ENCODE results near the gene HOXA11. TPM values are rescaled to one million over a fixed set of nuclear protein-coding genes. Genes with fewer than 3 reads are reported as not detected.

HOXA11 gene
- total and polyA plus RNA-seq, 10 of the 15 experiments (the other 5 are each of a cell fraction or from before 2014, with no cell fraction given), result not detected

DNA sequence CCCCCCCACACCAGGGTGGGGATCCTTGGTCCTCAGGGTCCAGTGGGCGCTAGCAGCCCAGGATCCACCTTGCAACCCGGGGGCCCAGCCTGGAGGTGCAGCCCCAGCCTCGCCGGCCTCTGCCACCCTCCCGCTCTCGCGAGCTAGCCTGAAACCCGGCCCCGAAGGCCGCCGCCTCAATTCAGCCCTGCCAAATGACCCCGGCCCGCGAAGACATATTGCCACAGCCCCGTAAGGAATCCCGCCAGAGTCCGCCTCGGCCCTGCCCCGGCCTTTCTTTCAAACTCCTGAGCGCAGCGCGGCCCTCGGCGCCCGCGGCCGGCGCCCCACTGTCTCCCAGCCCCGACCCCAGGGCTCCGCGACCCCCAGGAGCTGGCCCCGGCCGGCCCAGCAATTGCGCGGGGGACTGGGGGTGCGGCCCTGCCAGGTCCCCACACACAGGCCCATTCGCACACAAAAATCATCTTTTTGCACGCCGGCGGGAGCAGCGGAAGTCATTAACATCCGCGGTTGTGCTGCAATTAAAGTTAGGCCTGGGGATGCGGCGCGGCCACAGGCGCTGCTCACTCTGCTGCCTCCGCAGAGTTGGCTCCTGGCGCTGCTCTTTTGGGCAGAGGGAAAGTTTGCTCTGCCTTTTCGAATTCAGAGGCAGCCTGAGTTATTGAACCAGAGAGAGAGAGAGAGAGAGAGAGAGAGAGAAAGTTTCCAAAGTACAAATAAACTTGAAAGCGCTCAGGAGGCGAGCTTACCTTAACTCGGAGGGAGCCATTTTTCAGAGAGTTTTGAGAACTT lies 45.5 kb downstream of the HOXA11 start:
- Histone ChIP-seq H3K9me3 (replicated peaks; ENCODE audit: control insufficient read depth, insufficient read depth, low read length) (no peaks in the 10 kb centered on the region; the same call in 2 of the 3 replicates), H3K27me3 (replicated peaks in 1 of 2; ENCODE audit: control insufficient read depth in 2 of 2, insufficient read depth in 2 of 2, low read length in 1 of 2) (peaks cover 0 to 7% of the 10 kb centered on the region in 2 experiments; a peak in 2 of 4 replicates), H3K9ac (ENCODE audit: control insufficient read depth, insufficient read depth, low read length) (no peak overlapping the region), H4K20me1 (ENCODE audit: control insufficient read depth, insufficient read depth) (no peaks in the 10 kb centered on the region), H3K4me2 (ENCODE audit: control insufficient read depth, insufficient read depth) (no peak overlapping the region), H3K36me3 (ENCODE audit: control insufficient read depth in 2 of 2, insufficient read depth in 2 of 2, low read length in 1 of 2) (no peaks in the 10 kb centered on the region), H3K4me1 (ENCODE audit: control insufficient read depth, insufficient read depth, low read length) (no peaks in the 10 kb centered on the region; the same call in 1 of the 2 replicates), H3K27ac (ENCODE audit: control insufficient read depth, insufficient read depth) (no peak overlapping the region), H3K79me2 (ENCODE audit: control insufficient read depth, insufficient read depth, low read length) (no peaks in the 10 kb centered on the region), H2AFZ (ENCODE audit: control insufficient read depth, low read depth, low read length) (no peak overlapping the region), H3K4me3 (no peak overlapping the region)
- SMC1A ChIA-PET (ENCODE audit: uncharacterized antibody, unreplicated experiment), result interaction anchor here (1.7 kb wide), 1 partner anchor 11 kb away, joined by 8 read pairs; no protein-coding TSS in a partner anchor
- CTCF ChIA-PET, result no interaction called here
- BruUV-seq (replicated peaks), result no TSS peak
- in situ Hi-C loops (cut with MboI), result no loop called here
- FAIRE-seq, result no peak
- POLR2A ChIA-PET, result no interaction called here
- 85% methylated on average over 36 of the region's 53 CpGs for WGBS (ENCODE audit: insufficient coverage, insufficient replicate concordance, low lambda C conversion rate, missing lambda C conversion rate)
- no peak for DNase-seq (ENCODE audit: low read depth, low spot score)
- no peak for ATAC-seq
- RAD21 ChIA-PET (ENCODE audit: unreplicated experiment), result no interaction called here
- intact Hi-C loops (cut with micrococcal nuclease; ENCODE audit: unreplicated experiment), result no loop called here
- TF ChIP-seq CHD4 (IDR thresholded peaks at IDR 0.05) (no peak), RCOR1 (conservative IDR thresholded peaks at IDR 0.05; ENCODE audit: low read depth, low read length) (no peak), E4F1 (IDR thresholded peaks at IDR 0.05; ENCODE audit: borderline replicate concordance, partially characterized antibody) (no peak), NBN (IDR thresholded peaks at IDR 0.05) (no peak), ZBTB4 (CRISPR knock-in tag; IDR thresholded peaks at IDR 0.05) (no peak), RFX5 (IDR thresholded peaks at IDR 0.05; ENCODE audit: low read depth, low read length) (no peak), MEF2A (IDR thresholded peaks at IDR 0.05; ENCODE audit: insufficient read depth, low read depth, low read length) (no peak), USF2 (IDR thresholded peaks at IDR 0.05; ENCODE audit: borderline replicate concordance, low read depth, low read length) (no peak), CHD1 (IDR thresholded peaks at IDR 0.05; ENCODE audit: low read depth, low read length) (no peak)
- TF ChIP-seq, protein P1, sequence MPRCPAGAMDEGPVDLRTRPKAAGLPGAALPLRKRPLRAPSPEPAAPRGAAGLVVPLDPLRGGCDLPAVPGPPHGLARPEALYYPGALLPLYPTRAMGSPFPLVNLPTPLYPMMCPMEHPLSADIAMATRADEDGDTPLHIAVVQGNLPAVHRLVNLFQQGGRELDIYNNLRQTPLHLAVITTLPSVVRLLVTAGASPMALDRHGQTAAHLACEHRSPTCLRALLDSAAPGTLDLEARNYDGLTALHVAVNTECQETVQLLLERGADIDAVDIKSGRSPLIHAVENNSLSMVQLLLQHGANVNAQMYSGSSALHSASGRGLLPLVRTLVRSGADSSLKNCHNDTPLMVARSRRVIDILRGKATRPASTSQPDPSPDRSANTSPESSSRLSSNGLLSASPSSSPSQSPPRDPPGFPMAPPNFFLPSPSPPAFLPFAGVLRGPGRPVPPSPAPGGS (IDR thresholded peaks at IDR 0.05; ENCODE audit: borderline replicate concordance, insufficient read depth, low read depth, low read length, poor library complexity, severe bottlenecking), result no peak
- TF ChIP-seq, protein P2, sequence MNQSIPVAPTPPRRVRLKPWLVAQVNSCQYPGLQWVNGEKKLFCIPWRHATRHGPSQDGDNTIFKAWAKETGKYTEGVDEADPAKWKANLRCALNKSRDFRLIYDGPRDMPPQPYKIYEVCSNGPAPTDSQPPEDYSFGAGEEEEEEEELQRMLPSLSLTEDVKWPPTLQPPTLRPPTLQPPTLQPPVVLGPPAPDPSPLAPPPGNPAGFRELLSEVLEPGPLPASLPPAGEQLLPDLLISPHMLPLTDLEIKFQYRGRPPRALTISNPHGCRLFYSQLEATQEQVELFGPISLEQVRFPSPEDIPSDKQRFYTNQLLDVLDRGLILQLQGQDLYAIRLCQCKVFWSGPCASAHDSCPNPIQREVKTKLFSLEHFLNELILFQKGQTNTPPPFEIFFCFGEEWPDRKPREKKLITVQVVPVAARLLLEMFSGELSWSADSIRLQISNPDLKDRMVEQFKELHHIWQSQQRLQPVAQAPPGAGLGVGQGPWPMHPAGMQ (IDR thresholded peaks at IDR 0.05; ENCODE audit: borderline replicate concordance), result no peak
